CD4-positive, alpha-beta T cell (primary cell): Measurements from ENCODE around the gene S100B. TPM values are rescaled to one million over a fixed set of nuclear protein-coding genes. Genes with fewer than 3 reads are reported as not detected.

ENCODE experiments used
- ATAC-seq: fragments of 200-7000 bp; cut with Tn5 transposase; one replicate; pipeline ENCODE4 v1.10.0; 2022; ENCODE audit warnings: mild to moderate bottlenecking; ENCODE audit not compliant: poor library complexity
- CTCF ChIA-PET: fragments of 350-600 bp; sonication (Branson Sonifier 250); formaldehyde crosslinking; loops from one replicate; lab custom pipeline; 2021; ENCODE audit warnings: antibody characterized with exemption, inconsistent platforms; lab: Charles Lee
- POLR2A ChIA-PET: fragments of 350-600 bp; sonication (Branson Sonifier 250); formaldehyde crosslinking; loops from one replicate; lab custom pipeline; 2021; ENCODE audit warnings: antibody characterized with exemption, inconsistent platforms; lab: Charles Lee
- DNase-seq, 14 experiments: peaks; one replicate each; pipeline ENCODE4 v3.0.0-alpha.2; 2013 to 2020; ENCODE audit warnings: mixed read lengths in 2 of 14
- H3K27ac ChIP-seq, 2 donors: one replicate each; pipeline versions ENCODE4 v1.5.1 to v1.7.0; 2013; ENCODE audit warnings: low read length in 2 of 2, low read depth in 1 of 2, mild to moderate bottlenecking in 1 of 2
- H3K27me3 ChIP-seq, 2 experiments: 1 replicate in 1 of 2; 2 replicates in 1 of 2; pipeline versions ENCODE4 v1.6.1 to v1.7.0; 2013; ENCODE audit warnings: low read length in 2 of 2, control low read depth in 1 of 2, mild to moderate bottlenecking in 1 of 2, moderate library complexity in 1 of 2; ENCODE audit not compliant: insufficient read depth in 2 of 2, control insufficient read depth in 1 of 2
- H3K36me3 ChIP-seq: one replicate; pipeline ENCODE4 v1.6.1; 2013; ENCODE audit warnings: low read length, control low read depth; ENCODE audit not compliant: insufficient read depth
- H3K4me1 ChIP-seq: one replicate; pipeline ENCODE4 v1.6.1; 2013; ENCODE audit warnings: low read length, control low read depth; ENCODE audit not compliant: insufficient read depth
- H3K4me3 ChIP-seq: one replicate; pipeline ENCODE4 v1.5.1; 2013; ENCODE audit warnings: mild to moderate bottlenecking, low read length, moderate library complexity
- H3K9me3 ChIP-seq, 2 experiments: 1 replicate in 1 of 2; 2 replicates in 1 of 2; pipeline versions ENCODE4 v1.6.1 to v1.7.0; 2013; ENCODE audit warnings: low read length in 2 of 2, mild to moderate bottlenecking in 2 of 2, control low read depth in 1 of 2, moderate library complexity in 1 of 2; ENCODE audit not compliant: control insufficient read depth in 1 of 2, insufficient read depth in 1 of 2
- H3K27ac Mint-ChIP-seq: one replicate; pipeline ENCODE4 v1.8.0; 2020; ENCODE audit warnings: mixed read lengths
- H3K27me3 Mint-ChIP-seq: one replicate; pipeline ENCODE4 v1.8.0; 2021; ENCODE audit warnings: mixed read lengths
- H3K36me3 Mint-ChIP-seq: one replicate; pipeline ENCODE4 v1.8.0; 2021; ENCODE audit warnings: low read depth, mixed read lengths
- H3K4me1 Mint-ChIP-seq: one replicate; pipeline ENCODE4 v1.8.0; 2021; ENCODE audit warnings: low read depth, mixed read lengths
- H3K4me3 Mint-ChIP-seq: one replicate; pipeline ENCODE4 v1.8.0; 2020; ENCODE audit warnings: mild to moderate bottlenecking, mixed read lengths
- H3K9me3 Mint-ChIP-seq: one replicate; pipeline ENCODE4 v1.8.0; 2020; ENCODE audit warnings: mixed read lengths
- CTCF ChIP-seq: fragments of 200-600 bp; IDR thresholded peaks from one replicate; pipeline ENCODE4 v1.8.0; 2022; ENCODE audit warnings: antibody characterized with exemption, mild to moderate bottlenecking
- intact Hi-C, 2 experiments: fragments of 100-400 bp; cut with DNase I in 1 of 2; cut with micrococcal nuclease in 1 of 2; formaldehyde crosslinking; loops; one replicate each; pipeline versions ENCODE4 v1.15.1 to v1.9.0; 2023 to 2025; cut with DNase I, micrococcal nuclease
- total RNA-seq, 174 experiments: library from RNA in 2 of 174; stranded (reverse) in 2 of 174; gene quantifications; one replicate each; pipeline ENCODE4 v1.2.3 and lab custom pipeline; 2021 to 2026

The S100B gene
- total RNA-seq, 2 experiments from 2014 or later: 0.47 to 0.52 TPM

- Mint-ChIP-seq H3K4me3 (no peak overlapping the region), H3K27ac (peak overlapping the region; percentile 95), H3K36me3 (peaks cover 74% of the 10 kb centered on the region), H3K9me3 (no peaks in the 10 kb centered on the region), H3K4me1 (peaks cover 79% of the 10 kb centered on the region), H3K27me3 (no peaks in the 10 kb centered on the region)
- no peaks in the 10 kb centered on the region for H3K9me3 ChIP-seq
- intact Hi-C loops: no loop called here
- no peak overlapping the region for H3K4me3 ChIP-seq
- peak in 1 of 14 experiments; percentile 6 for DNase-seq
- peaks cover 83% of the 10 kb centered on the region for H3K4me1 ChIP-seq
- peak overlapping the region in 1 of 2 donors; percentile 49 for H3K27ac ChIP-seq
- POLR2A ChIA-PET: interaction anchor here (5.4 kb wide), 1 partner anchor 80 kb away, joined by 130 read pairs; the partner anchor contains the start of gene PRMT2
- no peaks in the 10 kb centered on the region for H3K27me3 ChIP-seq
- CTCF ChIA-PET: no interaction called here
- peaks cover 36% of the 10 kb centered on the region for H3K36me3 ChIP-seq
- no peak for TF ChIP-seq CTCF
- no peak for ATAC-seq
Observed at GRCh38 chr21:46555225-46555617, 49.7 kb downstream of the S100B start.

GRCh38 chr21:46554431-46555224, 50.3 kb downstream of the S100B start:
- H3K9me3 Mint-ChIP-seq: no peaks in the 10 kb centered on the region
- peak overlapping the region in 1 of 2 donors; percentile 49 for H3K27ac ChIP-seq
- H3K36me3 Mint-ChIP-seq: peaks cover 71% of the 10 kb centered on the region
- no peaks in the 10 kb centered on the region for H3K27me3 Mint-ChIP-seq
- intact Hi-C loops: loop anchor here (5.0 kb wide), 2 partner anchors 52 to 97 kb away; partner anchors contain the start of gene DIP2A (in 1 of the 2)
- ChIA-PET CTCF (no interaction called here), POLR2A (interaction anchor here (5.4 kb wide), 1 partner anchor 80 kb away, joined by 130 read pairs; the partner anchor contains the start of gene PRMT2)
- DNase-seq: peak in 2 of 14 experiments; percentile 5 to 18
- H3K9me3 ChIP-seq: no peaks in the 10 kb centered on the region
- TF ChIP-seq CTCF: no peak
- peaks cover 83% of the 10 kb centered on the region for H3K4me1 ChIP-seq
- H3K4me1 Mint-ChIP-seq: peaks cover 77% of the 10 kb centered on the region
- no peaks in the 10 kb centered on the region for H3K27me3 ChIP-seq
- peak overlapping the region; percentile 98 for H3K27ac Mint-ChIP-seq
- ATAC-seq: no peak
- no peak overlapping the region for H3K4me3 Mint-ChIP-seq
- H3K4me3 ChIP-seq: no peak overlapping the region
- peaks cover 36% of the 10 kb centered on the region for H3K36me3 ChIP-seq

GRCh38 chr21:46553993-46554392, 50.9 kb downstream of the S100B start:
- Histone ChIP-seq H3K27me3 (no peaks in the 10 kb centered on the region), H3K27ac (peak overlapping the region in 1 of 2 donors; percentile 37), H3K9me3 (no peaks in the 10 kb centered on the region), H3K36me3 (peaks cover 36% of the 10 kb centered on the region), H3K4me1 (peaks cover 80% of the 10 kb centered on the region), H3K4me3 (no peak overlapping the region)
- intact Hi-C loops: loop anchor here (5.0 kb wide), 2 partner anchors 52 to 97 kb away; partner anchors contain the start of gene DIP2A (in 1 of the 2)
- ChIA-PET POLR2A (interaction anchor here (5.4 kb wide), 1 partner anchor 81 kb away, joined by 130 read pairs; the partner anchor contains the start of gene PRMT2), CTCF (no interaction called here)
- no peak overlapping the region for H3K4me3 Mint-ChIP-seq
- no peaks in the 10 kb centered on the region for H3K9me3 Mint-ChIP-seq
- peaks cover 77% of the 10 kb centered on the region for H3K4me1 Mint-ChIP-seq
- DNase-seq (peak in 1 of 14 experiments; percentile 6), ATAC-seq (no peak)
- peak overlapping the region; percentile 98 for H3K27ac Mint-ChIP-seq
- TF ChIP-seq CTCF: no peak
- H3K36me3 Mint-ChIP-seq: peaks cover 65% of the 10 kb centered on the region
- H3K27me3 Mint-ChIP-seq: no peaks in the 10 kb centered on the region
